PC-3 (cell line): Measurements from ENCODE around the gene PRSS12. TPM values are rescaled to one million over a fixed set of nuclear protein-coding genes. Genes with fewer than 3 reads are reported as not detected.
A peak's percentile ranks its signal among the peaks of the same experiment; 100 is the strongest.

Experiments
- ATAC-seq: fragments of 200-7000 bp; cut with Tn5 transposase; 2 replicates; pipeline ENCODE4 v1.9.1; 2020; ENCODE audit warnings: mild to moderate bottlenecking, moderate library complexity
- BruUV-seq: library from RNA; stranded (reverse); fragments of 400-500 nt; replicated peaks from 2 replicates; lab custom pipeline; 2021; lab: Mats Ljungman, UMichigan
- CTCF ChIA-PET: fragments of 300-600 bp; sonication (Branson Sonifier 250); formaldehyde crosslinking; loops from one replicate; lab custom pipeline; 2022; ENCODE audit warnings: antibody characterized with exemption; lab: Charles Lee
- POLR2A ChIA-PET: fragments of 300-600 bp; sonication (Branson Sonifier 250); formaldehyde crosslinking; loops from one replicate; lab custom pipeline; 2022; ENCODE audit warnings: antibody characterized with exemption; ENCODE audit not compliant: unreplicated experiment; lab: Charles Lee
- DNase-seq: peaks from one replicate; pipeline ENCODE4 v3.0.0-alpha.2; 2015
- H2AFZ ChIP-seq: fragments of 300-600 bp; sonication (generic); 2 replicates; pipeline ENCODE4 v1.6.0; 2016; ENCODE audit warnings: antibody characterized with exemption, low read length
- H3F3A ChIP-seq: fragments of 300-600 bp; sonication (generic); one replicate; pipeline ENCODE4 v1.6.0; 2017; ENCODE audit warnings: antibody characterized with exemption, low read length, control low read depth, mild to moderate bottlenecking; ENCODE audit not compliant: unreplicated experiment
- H3K27ac ChIP-seq: fragments of 300-600 bp; sonication (generic); 2 replicates; pipeline ENCODE4 v1.5.1; 2016; ENCODE audit warnings: mild to moderate bottlenecking, low read length
- H3K27me3 ChIP-seq: fragments of 300-600 bp; sonication (generic); 2 replicates; pipeline ENCODE4 v1.6.1; 2016; ENCODE audit warnings: low read length, mixed read lengths
- H3K36me3 ChIP-seq: fragments of 300-600 bp; sonication (generic); 2 replicates; pipeline ENCODE4 v1.6.1; 2016; ENCODE audit warnings: low read depth, mixed run types, low read length, mixed read lengths
- H3K4me1 ChIP-seq: fragments of 300-600 bp; sonication (generic); 2 replicates; pipeline ENCODE4 v1.5.1; 2016; ENCODE audit warnings: low read length; ENCODE audit not compliant: insufficient read depth
- H3K4me2 ChIP-seq: fragments of 300-600 bp; sonication (generic); 2 replicates; pipeline ENCODE4 v1.6.0; 2016; ENCODE audit warnings: low read length
- H3K4me3 ChIP-seq: fragments of 300-600 bp; sonication (generic); 2 replicates; pipeline ENCODE4 v1.5.1; 2016; ENCODE audit warnings: mild to moderate bottlenecking, low read length, mixed read lengths
- H3K79me2 ChIP-seq: fragments of 300-600 bp; sonication (generic); 2 replicates; pipeline ENCODE4 v1.6.1; 2017; ENCODE audit warnings: low read length, mixed read lengths
- H3K9ac ChIP-seq: fragments of 300-600 bp; sonication (generic); 2 replicates; pipeline ENCODE4 v1.6.0; 2016; ENCODE audit warnings: mild to moderate bottlenecking, low read length
- H3K9me2 ChIP-seq: fragments of 300-600 bp; sonication (generic); replicated peaks from 2 replicates; pipeline ENCODE4 v1.6.1; 2016; ENCODE audit warnings: mixed run types, low read length, mixed read lengths
- H3K9me3 ChIP-seq: fragments of 300-600 bp; sonication (generic); 2 replicates; pipeline ENCODE4 v1.6.1; 2016; ENCODE audit warnings: low read length, mixed read lengths
- H4K20me1 ChIP-seq: fragments of 300-600 bp; sonication (generic); 2 replicates; pipeline ENCODE4 v1.6.1; 2016; ENCODE audit warnings: low read length, mixed read lengths
- CTCF ChIP-seq: fragments of 300-600 bp; sonication (generic); conservative IDR thresholded peaks from 2 replicates; pipeline ENCODE4 v1.5.1; 2017; ENCODE audit warnings: antibody characterized with exemption, low read depth, mild to moderate bottlenecking, low read length
- EZH2 ChIP-seq: fragments of 300-600 bp; sonication (generic); IDR thresholded peaks from one replicate; pipeline ENCODE4 v1.6.1; 2017; ENCODE audit warnings: antibody characterized with exemption, mild to moderate bottlenecking, low read length; ENCODE audit not compliant: unreplicated experiment
- EZH2phosphoT487 ChIP-seq: fragments of 300-600 bp; sonication (generic); IDR thresholded peaks from 2 replicates; pipeline ENCODE4 v1.6.1; 2018; ENCODE audit warnings: mild to moderate bottlenecking, antibody characterized with exemption, low read length, borderline replicate concordance
- intact Hi-C: fragments of 100-400 bp; cut with micrococcal nuclease; formaldehyde crosslinking; loops from 2 replicates; pipeline ENCODE4 v1.9.0; 2023
- total RNA-seq: library from RNA; depleted of rRNA; stranded (reverse); fragments of >200 nt; gene quantifications from 2 replicates; pipeline ENCODE4 v1.2.3, GENCODE V29; 2014

The PRSS12 gene
- total RNA-seq, 1 experiment from 2014 or later, result 1.5 TPM

DNA sequence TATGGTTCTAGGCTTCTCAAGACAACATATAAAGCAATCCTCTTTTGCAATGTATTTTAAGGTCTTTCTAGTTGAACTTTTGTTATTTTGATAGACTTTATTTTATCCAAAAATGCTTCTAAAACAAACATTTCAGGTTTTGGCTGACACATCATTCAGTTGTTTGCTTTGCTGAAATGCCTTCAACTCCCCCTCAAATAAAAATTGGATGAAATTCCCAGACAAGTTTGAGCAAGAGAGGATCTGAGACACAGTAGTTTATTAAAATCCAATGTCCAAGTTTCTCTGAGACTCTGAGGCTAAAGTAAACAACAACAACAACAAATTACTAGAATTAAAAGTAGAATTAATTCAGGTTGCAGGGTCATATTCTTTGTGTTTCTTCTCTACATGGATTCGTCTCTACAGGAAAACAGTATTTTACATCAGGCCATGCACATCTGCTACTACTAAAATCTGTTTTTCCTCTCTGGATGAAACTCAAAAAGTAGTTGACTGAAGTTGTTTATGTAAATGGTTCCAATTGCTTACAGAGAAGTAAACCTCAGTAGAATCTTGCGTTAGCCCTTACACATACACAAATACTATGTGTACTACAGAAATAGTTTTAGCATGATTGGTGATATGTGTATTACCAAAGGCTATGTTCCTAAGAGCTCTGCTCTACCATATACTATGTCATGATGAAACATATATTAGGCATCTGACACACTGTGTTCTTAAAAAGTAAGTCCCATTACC lies 64.9 kb downstream of the PRSS12 start:
- ATAC-seq (0 out of 2 replicates have a peak, but pooled peaks have one; percentile 24), DNase-seq (peak; percentile 14)
- H3K79me2 ChIP-seq, result no peaks in the 10 kb centered on the region
- H3K9me2 ChIP-seq, result no peaks in the 10 kb centered on the region
- no peaks in the 10 kb centered on the region for H3K36me3 ChIP-seq
- 0 out of 2 replicates have a peak, but pooled peaks cover 4% of the 10 kb centered on the region for H4K20me1 ChIP-seq
- H3K27ac ChIP-seq, result no peak overlapping the region
- H3K4me3 ChIP-seq, result no peak overlapping the region
- no peak overlapping the region for H3K4me2 ChIP-seq
- H3K27me3 ChIP-seq, result no peaks in the 10 kb centered on the region
- no peak overlapping the region for H2AFZ ChIP-seq
- H3K9ac ChIP-seq, result no peak overlapping the region
- no peaks in the 10 kb centered on the region for H3K4me1 ChIP-seq
- no peak for TF ChIP-seq EZH2phosphoT487
- TF ChIP-seq EZH2, result no peak
- no peak for TF ChIP-seq CTCF
- intact Hi-C loops, result loop anchor here (10.0 kb wide), 1 partner anchor 307 kb away; no protein-coding TSS in a partner anchor
- no peaks in the 10 kb centered on the region for H3K9me3 ChIP-seq
- POLR2A ChIA-PET, result no interaction called here
- H3F3A ChIP-seq, result no peaks in the 10 kb centered on the region
- BruUV-seq, result no TSS peak
- CTCF ChIA-PET, result no interaction called here

GRCh38 chr4:118286685-118287084 lies 66.1 kb downstream of the PRSS12 start:
- Histone ChIP-seq H3K4me1 (no peaks in the 10 kb centered on the region), H3K79me2 (no peaks in the 10 kb centered on the region), H3K36me3 (peaks cover 2% of the 10 kb centered on the region; the same call in 1 of the 2 replicates), H3K4me2 (no peak overlapping the region), H3K4me3 (no peak overlapping the region), H3K27me3 (no peaks in the 10 kb centered on the region), H3K27ac (no peak overlapping the region), H3F3A (peaks cover 3% of the 10 kb centered on the region), H3K9ac (no peak overlapping the region), H2AFZ (no peak overlapping the region), H4K20me1 (0 out of 2 replicates have a peak, but pooled peaks cover 5% of the 10 kb centered on the region), H3K9me2 (no peaks in the 10 kb centered on the region), H3K9me3 (no peaks in the 10 kb centered on the region)
- BruUV-seq, result no TSS peak
- ChIA-PET POLR2A (no interaction called here), CTCF (no interaction called here)
- TF ChIP-seq EZH2phosphoT487 (no peak), CTCF (no peak), EZH2 (no peak)
- ATAC-seq (no peak), DNase-seq (no peak)
- intact Hi-C loops, result loop anchor here (10.0 kb wide), 1 partner anchor 308 kb away; no protein-coding TSS in a partner anchor

DNA sequence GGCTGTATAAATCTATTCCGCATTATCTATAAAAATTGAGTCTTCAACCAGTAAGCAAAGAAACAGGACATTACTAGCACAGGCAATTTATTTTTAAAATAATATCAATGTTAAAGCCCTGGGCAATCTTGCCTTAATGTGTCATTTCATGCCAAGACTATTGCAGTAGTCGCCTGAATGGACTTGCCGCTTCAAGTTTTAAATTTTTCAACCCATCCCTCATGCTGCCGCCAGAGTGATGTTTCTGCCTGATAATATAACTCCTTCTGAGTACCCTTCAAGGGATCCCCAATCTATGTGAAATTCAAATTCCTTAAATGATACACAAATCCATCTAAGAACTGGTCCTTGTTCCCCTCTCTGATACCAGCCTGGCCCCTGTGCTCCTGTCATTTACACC lies 66.9 kb downstream of the PRSS12 start:
- POLR2A ChIA-PET, result no interaction called here
- Histone ChIP-seq H3K4me3 (no peak overlapping the region), H3K4me2 (no peak overlapping the region), H3K27me3 (no peaks in the 10 kb centered on the region), H3K9ac (no peak overlapping the region), H3K36me3 (peaks cover 6% of the 10 kb centered on the region; the same call in 1 of the 2 replicates), H3K9me2 (no peaks in the 10 kb centered on the region), H3K27ac (no peak overlapping the region), H3F3A (peaks cover 6% of the 10 kb centered on the region), H3K9me3 (no peaks in the 10 kb centered on the region), H3K79me2 (no peaks in the 10 kb centered on the region), H4K20me1 (0 out of 2 replicates have a peak, but pooled peaks cover 11% of the 10 kb centered on the region), H2AFZ (no peak overlapping the region), H3K4me1 (no peaks in the 10 kb centered on the region)
- TF ChIP-seq EZH2, result no peak
- no peak for TF ChIP-seq EZH2phosphoT487
- TF ChIP-seq CTCF, result no peak
- BruUV-seq, result no TSS peak
- ATAC-seq, result no peak
- CTCF ChIA-PET, result no interaction called here
- intact Hi-C loops, result loop anchor here (10.0 kb wide), 1 partner anchor 309 kb away; no protein-coding TSS in a partner anchor
- DNase-seq, result no peak
